Embryonic facial prominence (tissue), 1 donor: Measurements from ENCODE around the gene OPTC.
A peak's percentile ranks its signal among the peaks of the same experiment; 100 is the strongest.

Source experiments
- DNase-seq: peaks from one replicate; pipeline ENCODE4 v3.0.0-alpha.2; 2016; ENCODE audit errors: extremely low spot score

Gene OPTC

DNA sequence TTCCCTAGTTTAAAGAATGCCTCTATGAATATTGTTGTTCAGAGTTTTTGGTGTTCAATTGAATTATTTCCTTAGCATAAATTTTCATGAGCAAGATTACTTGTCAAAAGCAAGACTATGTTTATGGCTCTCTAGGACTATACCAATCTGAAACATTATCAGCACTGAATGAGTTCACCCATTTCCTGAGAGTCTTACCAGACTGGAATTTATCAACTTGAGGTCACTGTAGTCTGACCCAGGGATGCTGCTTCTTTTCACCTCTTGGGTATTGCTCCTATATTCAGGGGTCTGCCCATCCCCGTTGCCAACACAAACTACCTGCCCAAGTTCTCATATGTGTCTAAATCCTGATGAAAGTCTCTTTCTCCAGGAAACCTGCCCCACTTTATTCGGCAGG, 42.6 kb downstream of the OPTC start:
- DNase-seq: no peak

DNA sequence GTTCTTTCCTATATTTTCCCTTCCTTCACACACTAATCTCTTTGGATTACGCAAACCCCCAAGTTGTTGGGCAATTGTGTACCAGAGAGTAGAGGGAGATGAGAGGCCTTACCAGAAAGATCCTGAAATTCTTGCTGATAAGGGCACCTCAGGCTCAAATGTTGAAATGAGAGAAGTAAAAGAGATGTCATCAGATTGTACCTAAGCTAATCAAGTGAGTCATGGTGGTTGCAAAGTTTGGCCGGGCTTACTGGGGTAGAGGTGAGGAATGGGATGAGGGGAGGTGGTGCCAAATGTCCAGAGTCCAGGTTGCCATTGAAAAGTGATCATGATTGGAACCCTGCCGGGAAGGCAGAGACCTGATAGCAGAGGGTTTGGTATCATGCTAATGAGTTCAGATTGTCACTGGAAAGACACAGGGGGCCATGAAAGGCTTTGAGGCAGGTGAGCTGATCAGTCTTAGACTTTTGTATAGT, 43.1 kb downstream of the OPTC start:
- no peak for DNase-seq

DNA sequence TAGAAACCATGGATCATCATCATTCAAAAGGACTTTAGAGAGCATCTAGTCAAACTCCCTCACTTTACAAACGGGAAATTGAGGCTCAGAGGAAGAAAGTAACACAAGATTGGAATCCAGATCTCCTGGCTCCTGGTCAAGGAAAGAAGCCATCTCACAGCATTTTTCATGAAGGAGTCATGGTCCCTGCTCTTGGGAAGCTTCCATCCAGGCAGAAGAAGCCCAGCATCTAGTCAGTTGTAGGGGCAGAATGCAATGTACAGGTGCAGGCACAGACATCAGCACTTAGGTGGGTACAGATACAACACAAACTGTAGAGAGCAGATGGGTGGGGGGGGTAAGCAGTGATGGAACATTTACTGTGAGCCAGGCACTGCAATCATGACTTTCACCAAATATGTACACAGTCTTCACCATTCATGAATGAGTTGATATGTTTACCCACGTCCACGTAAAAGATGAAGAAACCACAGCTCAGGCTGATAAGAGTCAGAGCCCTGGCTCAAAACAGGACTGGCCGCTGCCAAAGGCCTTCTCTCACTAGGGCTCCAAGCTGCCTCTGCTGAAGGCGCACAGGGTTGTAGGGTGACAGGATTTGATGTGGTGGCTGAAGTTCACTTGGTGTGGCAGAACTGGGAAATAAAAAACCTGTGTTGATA, 44.0 kb downstream of the OPTC start:
- DNase-seq: no peak

- no peak for DNase-seq
Observed at GRCh38 chr1:203538726-203539125, 44.8 kb downstream of the OPTC start.

GRCh38 chr1:203539831-203540546, 46.0 kb downstream of the OPTC start:
- no peak for DNase-seq

DNA sequence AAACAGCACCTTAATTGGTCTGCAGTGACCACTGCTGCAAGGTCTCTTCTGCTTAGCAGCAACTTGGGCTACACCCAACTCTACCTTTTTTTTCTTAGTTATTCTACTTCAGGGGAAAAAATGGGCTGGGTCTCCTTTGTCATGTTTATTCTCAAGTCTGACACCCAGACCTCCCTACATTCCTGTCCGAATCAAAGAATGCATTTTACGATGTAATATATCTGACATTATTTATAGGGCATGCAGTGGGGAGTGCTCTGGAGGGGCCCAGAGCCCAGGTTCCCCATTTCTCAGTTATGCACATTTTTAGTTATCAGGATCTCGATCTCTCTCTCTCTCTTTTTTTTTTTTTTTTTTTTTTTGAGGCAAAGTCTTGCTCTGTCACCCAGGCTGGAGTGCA, 50.5 kb downstream of the OPTC start:
- DNase-seq: no peak

DNA sequence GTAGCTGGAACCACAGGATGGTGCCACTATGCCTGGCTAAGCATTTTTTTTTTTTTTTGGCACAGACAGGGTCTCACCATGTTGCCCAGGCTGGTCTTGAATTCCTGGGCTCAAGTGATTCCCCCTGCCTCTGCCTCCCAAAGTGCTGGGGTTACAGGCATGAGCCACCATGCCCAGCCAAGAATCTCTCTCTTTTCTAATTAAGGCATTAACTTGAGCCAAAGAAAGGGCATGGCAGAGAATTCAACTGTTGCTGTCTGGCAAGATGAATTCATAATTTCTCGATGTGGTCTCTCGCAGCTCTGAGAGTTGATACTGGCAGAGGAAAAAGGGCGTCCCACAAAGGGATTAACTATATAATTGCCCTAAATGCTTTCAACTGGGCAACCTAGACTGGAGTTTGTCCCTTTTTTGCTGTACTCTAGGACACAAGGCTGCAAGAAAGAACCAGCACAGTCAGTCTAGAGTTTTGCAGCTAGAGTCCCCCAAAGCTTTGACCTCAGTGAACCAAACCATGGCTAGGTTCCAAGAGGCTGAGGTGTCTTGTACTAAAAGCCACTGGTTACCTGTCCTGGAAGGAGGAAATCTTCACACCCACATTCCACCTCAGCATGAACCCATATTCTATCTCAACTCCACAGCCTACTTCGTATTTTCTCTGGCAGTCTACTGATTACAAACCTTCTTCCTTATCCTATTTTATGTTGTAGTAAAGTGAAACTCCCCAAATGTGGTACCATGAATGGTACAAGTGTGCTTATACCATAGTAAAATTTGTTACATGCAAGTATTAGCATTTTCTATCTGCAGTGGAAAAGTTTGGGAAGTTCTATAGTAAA, 51.2 kb downstream of the OPTC start:
- no peak for DNase-seq

GRCh38 chr1:203546274-203546673, 52.3 kb downstream of the OPTC start:
- no peak for DNase-seq

DNA sequence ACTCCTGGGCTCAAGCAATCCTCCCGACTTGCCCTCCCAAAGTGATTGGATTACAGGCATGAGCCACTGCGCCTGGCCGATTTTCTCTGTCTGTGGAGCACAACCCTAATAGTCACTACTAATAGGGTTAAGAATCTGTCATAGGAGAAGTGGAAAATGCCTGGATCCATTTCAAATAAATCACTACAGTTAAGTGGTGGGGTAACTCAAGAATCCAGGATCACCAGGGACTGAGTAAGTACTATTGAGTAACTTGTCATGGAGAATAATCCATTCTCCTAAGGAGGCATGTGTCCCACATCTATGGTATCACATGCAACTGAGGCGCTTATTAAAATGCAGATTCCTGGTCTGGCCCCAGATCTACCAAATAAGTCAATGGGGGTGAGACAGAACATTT, 53.2 kb downstream of the OPTC start:
- no peak for DNase-seq

- DNase-seq: no peak
Observed at GRCh38 chr1:203547771-203548421, 53.9 kb downstream of the OPTC start.

DNA sequence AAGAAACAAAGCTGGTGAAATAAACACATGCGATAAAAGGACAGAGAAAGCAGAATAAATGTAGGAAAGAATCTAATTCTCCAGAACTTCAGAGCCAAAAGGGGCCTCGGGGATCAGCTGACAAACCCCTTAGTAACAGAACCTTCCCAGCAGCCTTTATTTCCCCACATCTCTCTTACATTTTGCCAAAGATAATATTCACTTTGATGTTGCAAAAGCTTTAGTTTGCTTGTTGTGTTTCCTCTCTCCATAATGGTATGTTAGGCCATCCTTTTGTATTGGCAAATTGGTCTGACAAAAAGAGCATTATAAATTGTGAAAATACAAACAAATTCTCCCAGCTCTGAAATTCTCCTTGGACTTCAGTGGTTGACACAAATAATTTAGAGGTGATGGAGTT, 54.9 kb downstream of the OPTC start:
- no peak for DNase-seq

GRCh38 chr1:203549309-203549708, 55.4 kb downstream of the OPTC start:
- no peak for DNase-seq

- no peak for DNase-seq
Observed at GRCh38 chr1:203550846-203551245, 56.9 kb downstream of the OPTC start.

GRCh38 chr1:203551550-203551949, 57.6 kb downstream of the OPTC start:
- no peak for DNase-seq

GRCh38 chr1:203553496-203553895, 59.5 kb downstream of the OPTC start:
- DNase-seq: no peak

DNA sequence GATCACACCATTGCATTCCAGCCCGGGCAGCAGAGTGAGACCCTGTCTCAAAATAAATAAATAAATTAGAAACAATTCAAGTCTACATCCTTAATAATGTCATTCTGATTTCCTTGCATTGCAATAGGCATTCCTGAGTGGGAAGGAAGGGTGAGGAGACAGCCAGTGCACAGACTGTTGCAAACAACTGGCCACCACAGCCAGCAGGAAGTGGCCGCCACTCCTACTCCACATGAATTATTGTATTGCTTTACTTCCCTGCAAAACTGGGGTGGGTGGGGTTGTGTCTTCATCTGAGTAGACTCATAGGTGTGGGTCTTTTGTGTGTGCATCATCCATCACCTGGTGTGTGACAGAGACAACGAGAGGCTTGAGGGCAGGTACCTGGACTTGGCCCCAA, 60.1 kb downstream of the OPTC start:
- no peak for DNase-seq

GRCh38 chr1:203555076-203555475, 61.1 kb downstream of the OPTC start:
- no peak for DNase-seq

DNA sequence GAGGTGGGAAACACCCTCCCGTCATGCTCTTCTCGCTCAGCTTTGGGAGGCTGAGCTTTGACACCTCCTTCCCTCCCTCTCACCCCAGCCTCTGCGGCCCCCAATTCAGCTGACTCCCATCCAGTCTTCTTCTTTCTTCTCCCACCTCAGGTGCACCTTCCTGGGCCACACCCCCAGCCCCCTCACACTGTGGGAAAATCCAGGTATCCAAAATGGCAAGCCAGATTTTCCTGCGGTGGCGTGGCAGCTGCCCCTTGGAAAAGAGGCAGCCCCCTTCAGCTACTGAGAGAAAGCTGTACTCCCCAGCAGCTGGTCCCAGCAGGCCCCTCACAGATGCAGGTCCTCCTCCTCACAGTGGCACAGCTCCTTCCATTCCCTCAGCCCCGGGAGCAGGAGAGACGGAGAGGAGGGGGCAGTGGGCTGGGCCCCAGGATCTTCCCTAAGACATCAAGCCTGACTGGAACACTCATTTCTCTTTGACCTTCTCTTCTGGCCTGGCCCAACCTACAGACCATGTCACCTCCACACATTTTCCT, 61.6 kb downstream of the OPTC start:
- DNase-seq: no peak

GRCh38 chr1:203556047-203556851, 62.3 kb downstream of the OPTC start:
- peak; percentile 75 for DNase-seq

DNA sequence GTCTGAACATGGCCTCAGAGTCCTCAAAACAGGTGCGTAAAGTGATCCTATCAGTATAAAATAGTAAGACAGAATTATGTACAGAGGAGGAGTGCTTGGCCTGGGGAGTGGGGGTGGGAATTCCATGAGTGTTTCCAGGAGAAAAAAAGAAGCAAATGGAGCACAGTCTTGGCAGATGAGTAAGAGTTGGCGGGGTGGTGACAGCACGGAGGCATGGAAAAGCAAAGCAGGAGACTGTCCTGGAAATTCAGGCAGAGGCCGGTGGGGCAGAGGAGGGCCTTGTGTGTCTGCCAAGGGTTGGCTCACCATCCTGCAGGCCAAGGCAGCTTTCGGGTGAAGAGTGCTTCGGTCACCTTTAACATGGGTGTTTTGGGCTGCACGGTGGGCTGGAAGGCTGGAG, 63.4 kb downstream of the OPTC start:
- DNase-seq: no peak
